Keratinocyte (primary cell): ENCODE data around the gene GCC2.

Experiments used
- EZH2 ChIP-seq: IDR thresholded peaks from one replicate; pipeline ENCODE4 v1.6.1; 2012; ENCODE audit warnings: inconsistent platforms, mild to moderate bottlenecking, low read length, moderate library complexity
- TF ChIP-seq, protein P1 (sequence below), 3 experiments: IDR thresholded peaks in 1 of 3; conservative IDR thresholded peaks in 1 of 3; optimal IDR thresholded peaks in 1 of 3; 2 replicates in 2 of 3; 3 replicates in 1 of 3; pipeline versions ENCODE3 to v1.5.1; 2011; ENCODE audit warnings: low read length in 3 of 3, mild to moderate bottlenecking in 3 of 3, moderate library complexity in 2 of 3, control low read depth in 1 of 3, inconsistent platforms in 1 of 3; ENCODE audit not compliant: insufficient read depth in 2 of 3; ENCODE audit errors: extremely low read depth in 1 of 3

DNA sequence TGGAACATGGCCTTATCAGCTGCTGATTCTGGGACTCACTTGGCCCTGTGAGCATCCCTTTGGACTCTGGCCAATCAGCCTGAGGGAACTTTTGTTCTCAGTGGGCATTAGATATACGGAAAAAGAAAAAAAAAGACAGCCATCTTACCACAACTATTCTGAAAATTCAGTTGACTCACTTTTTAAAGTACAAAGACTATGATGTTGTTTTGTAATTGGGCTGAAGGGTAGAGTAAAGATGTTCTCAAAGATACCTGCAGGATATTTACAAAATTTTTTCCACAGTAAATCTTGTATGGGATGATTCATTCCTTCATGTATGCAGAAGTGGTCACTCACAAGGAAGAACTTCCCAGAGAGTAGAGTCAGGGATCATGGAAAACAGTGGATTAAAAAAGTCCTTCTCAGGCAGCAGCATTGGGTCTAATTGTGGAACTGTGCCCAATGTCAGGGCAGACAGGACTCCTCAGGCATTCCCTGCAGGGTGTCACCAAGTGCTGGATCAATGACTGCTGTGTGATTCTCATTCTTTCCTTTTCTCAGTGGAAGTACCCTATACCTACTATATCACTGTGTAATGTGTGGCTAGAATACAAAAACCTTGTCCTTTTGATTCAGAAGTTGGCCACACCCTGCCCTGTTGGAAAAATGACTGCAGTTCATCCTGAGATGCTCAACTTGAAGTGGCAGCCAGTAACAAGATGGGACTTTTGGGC is 35.9 kb upstream of the GCC2 start:
- TF ChIP-seq, protein P1, sequence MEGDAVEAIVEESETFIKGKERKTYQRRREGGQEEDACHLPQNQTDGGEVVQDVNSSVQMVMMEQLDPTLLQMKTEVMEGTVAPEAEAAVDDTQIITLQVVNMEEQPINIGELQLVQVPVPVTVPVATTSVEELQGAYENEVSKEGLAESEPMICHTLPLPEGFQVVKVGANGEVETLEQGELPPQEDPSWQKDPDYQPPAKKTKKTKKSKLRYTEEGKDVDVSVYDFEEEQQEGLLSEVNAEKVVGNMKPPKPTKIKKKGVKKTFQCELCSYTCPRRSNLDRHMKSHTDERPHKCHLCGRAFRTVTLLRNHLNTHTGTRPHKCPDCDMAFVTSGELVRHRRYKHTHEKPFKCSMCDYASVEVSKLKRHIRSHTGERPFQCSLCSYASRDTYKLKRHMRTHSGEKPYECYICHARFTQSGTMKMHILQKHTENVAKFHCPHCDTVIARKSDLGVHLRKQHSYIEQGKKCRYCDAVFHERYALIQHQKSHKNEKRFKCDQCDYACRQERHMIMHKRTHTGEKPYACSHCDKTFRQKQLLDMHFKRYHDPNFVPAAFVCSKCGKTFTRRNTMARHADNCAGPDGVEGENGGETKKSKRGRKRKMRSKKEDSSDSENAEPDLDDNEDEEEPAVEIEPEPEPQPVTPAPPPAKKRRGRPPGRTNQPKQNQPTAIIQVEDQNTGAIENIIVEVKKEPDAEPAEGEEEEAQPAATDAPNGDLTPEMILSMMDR (optimal IDR thresholded peaks at IDR 0.05 in 1 of 3, IDR thresholded peaks at IDR 0.05 in 1 of 3, conservative IDR thresholded peaks at IDR 0.05 in 1 of 3; ENCODE audit: extremely low read depth in 1 of 3, insufficient read depth in 2 of 3, low read length in 3 of 3) = no peak
- TF ChIP-seq EZH2 = no peak
